Lung (tissue), 12 donors: Measurements from ENCODE around the gene CIDEB. TPM values are rescaled to one million over a fixed set of nuclear protein-coding genes. Genes with fewer than 3 reads are reported as not detected.

Experiments used
- ATAC-seq: fragments of 200-7000 bp; cut with Tn5 transposase; one replicate; pipeline ENCODE4 v1.9.1; 2020; ENCODE audit warnings: moderate number of reproducible peaks; ENCODE audit not compliant: insufficient read depth, low FRiP score
- DNase-seq, 3 donors: peaks; one replicate each; pipeline ENCODE4 v3.0.0-alpha.2; 2013 to 2017
- H3K27ac ChIP-seq, 2 donors: one replicate each; pipeline ENCODE4 v1.5.1; 2013; ENCODE audit warnings: mild to moderate bottlenecking in 2 of 2, moderate library complexity in 2 of 2, control low read depth in 1 of 2, inconsistent platforms in 1 of 2, low read depth in 1 of 2, low read length in 1 of 2
- H3K27me3 ChIP-seq, 3 donors: one replicate each; pipeline ENCODE4 v1.5.1; 2013; ENCODE audit warnings: low read length in 2 of 3; ENCODE audit not compliant: control insufficient read depth in 3 of 3, insufficient read depth in 3 of 3
- H3K36me3 ChIP-seq, 4 donors: one replicate each; pipeline ENCODE4 v1.5.1; 2013; ENCODE audit warnings: low read length in 4 of 4, mild to moderate bottlenecking in 1 of 4, moderate library complexity in 1 of 4; ENCODE audit not compliant: control insufficient read depth in 4 of 4, insufficient read depth in 4 of 4
- H3K4me1 ChIP-seq, 5 donors: one replicate each; pipeline ENCODE4 v1.5.1; 2013; ENCODE audit warnings: low read length in 5 of 5, mild to moderate bottlenecking in 2 of 5, moderate library complexity in 1 of 5; ENCODE audit not compliant: control insufficient read depth in 5 of 5, insufficient read depth in 5 of 5
- H3K4me3 ChIP-seq: one replicate; pipeline ENCODE4 v1.5.1; 2013; ENCODE audit warnings: mild to moderate bottlenecking, control low read depth, moderate library complexity
- H3K9ac ChIP-seq, 2 donors: one replicate each; pipeline ENCODE4 v1.5.1; 2013; ENCODE audit warnings: low read length in 2 of 2, control low read depth in 1 of 2; ENCODE audit not compliant: insufficient read depth in 1 of 2
- H3K9me3 ChIP-seq, 4 donors: one replicate each; pipeline ENCODE4 v1.5.1; 2013; ENCODE audit warnings: low read length in 3 of 4, mild to moderate bottlenecking in 1 of 4, moderate library complexity in 1 of 4; ENCODE audit not compliant: control insufficient read depth in 4 of 4, insufficient read depth in 3 of 4
- WGBS, 2 donors: extraction: QIAGEN DNeasy Blood & Tissue Kit; methylation state at CpG; one replicate each; pipeline ENCODE4 v1.1.7; 2013; 5-methylcytosine and 5-hydroxymethylcytosine counted together
- polyA plus RNA-seq, 2 donors: library from polyadenylated mRNA; stranded (reverse); fragments of 200-250 nt; gene quantifications; one replicate each; pipeline ENCODE4 v1.2.1, GENCODE V29; 2013
- total RNA-seq, 2 donors: library from RNA; depleted of rRNA in 1 of 2; stranded (reverse); fragments of >200 nt in 1 of 2; gene quantifications; one replicate each; pipeline ENCODE4 v1.2.1, GENCODE V29; 2014 to 2021
- TF ChIP-seq, protein P1 (sequence below): IDR thresholded peaks from 2 replicates; pipeline ENCODE4 v1.5.1; 2012; ENCODE audit warnings: mild to moderate bottlenecking; ENCODE audit errors: control extremely low read depth, extremely low read depth
- donor health status: control.
- donor health status: control.
- donor health status: Bipolar disorder and iron deficiency.
- donor health status: healthy.
- donor health status: DM: yes; HTN: yes; CAD: no.

The CIDEB gene
- total and polyA plus RNA-seq, 4 donors: 8.3 to 19.7 (median 14.2) TPM

DNA sequence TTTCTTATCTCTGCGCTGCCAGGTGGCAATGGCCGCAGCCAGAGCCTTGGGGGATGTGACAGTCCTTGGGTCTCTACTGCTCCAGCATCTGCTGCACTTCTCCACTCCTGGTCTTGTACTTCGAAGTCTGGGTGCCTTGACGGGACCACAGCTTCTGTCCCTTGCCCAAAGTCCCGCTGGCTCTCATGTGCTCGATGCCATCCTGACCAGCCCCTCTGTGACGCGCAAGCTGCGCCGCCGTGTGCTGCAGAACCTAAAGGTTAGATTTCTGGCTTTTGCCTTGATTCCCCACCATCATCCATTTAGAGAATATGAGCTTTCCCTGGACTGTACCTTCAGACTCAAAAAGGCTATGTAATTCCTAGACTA, 3.8 kb downstream of the CIDEB start:
- no peak overlapping the region for H3K9ac ChIP-seq
- H3K4me3 ChIP-seq: no peak overlapping the region
- no peak overlapping the region for H3K27ac ChIP-seq
- WGBS, 2 donors: 98% methylated on average over 11 of the region's 11 CpGs
- H3K27me3 ChIP-seq: no peaks in the 10 kb centered on the region
- H3K9me3 ChIP-seq: no peaks in the 10 kb centered on the region
- peaks cover 0 to 15% (median 10%) of the 10 kb centered on the region in 5 donors for H3K4me1 ChIP-seq
- ATAC-seq (no peak), DNase-seq (no peak)
- H3K36me3 ChIP-seq: peaks cover 11 to 56% (median 50%) of the 10 kb centered on the region in 4 donors
- TF ChIP-seq, protein P1, sequence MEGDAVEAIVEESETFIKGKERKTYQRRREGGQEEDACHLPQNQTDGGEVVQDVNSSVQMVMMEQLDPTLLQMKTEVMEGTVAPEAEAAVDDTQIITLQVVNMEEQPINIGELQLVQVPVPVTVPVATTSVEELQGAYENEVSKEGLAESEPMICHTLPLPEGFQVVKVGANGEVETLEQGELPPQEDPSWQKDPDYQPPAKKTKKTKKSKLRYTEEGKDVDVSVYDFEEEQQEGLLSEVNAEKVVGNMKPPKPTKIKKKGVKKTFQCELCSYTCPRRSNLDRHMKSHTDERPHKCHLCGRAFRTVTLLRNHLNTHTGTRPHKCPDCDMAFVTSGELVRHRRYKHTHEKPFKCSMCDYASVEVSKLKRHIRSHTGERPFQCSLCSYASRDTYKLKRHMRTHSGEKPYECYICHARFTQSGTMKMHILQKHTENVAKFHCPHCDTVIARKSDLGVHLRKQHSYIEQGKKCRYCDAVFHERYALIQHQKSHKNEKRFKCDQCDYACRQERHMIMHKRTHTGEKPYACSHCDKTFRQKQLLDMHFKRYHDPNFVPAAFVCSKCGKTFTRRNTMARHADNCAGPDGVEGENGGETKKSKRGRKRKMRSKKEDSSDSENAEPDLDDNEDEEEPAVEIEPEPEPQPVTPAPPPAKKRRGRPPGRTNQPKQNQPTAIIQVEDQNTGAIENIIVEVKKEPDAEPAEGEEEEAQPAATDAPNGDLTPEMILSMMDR: no peak

DNA sequence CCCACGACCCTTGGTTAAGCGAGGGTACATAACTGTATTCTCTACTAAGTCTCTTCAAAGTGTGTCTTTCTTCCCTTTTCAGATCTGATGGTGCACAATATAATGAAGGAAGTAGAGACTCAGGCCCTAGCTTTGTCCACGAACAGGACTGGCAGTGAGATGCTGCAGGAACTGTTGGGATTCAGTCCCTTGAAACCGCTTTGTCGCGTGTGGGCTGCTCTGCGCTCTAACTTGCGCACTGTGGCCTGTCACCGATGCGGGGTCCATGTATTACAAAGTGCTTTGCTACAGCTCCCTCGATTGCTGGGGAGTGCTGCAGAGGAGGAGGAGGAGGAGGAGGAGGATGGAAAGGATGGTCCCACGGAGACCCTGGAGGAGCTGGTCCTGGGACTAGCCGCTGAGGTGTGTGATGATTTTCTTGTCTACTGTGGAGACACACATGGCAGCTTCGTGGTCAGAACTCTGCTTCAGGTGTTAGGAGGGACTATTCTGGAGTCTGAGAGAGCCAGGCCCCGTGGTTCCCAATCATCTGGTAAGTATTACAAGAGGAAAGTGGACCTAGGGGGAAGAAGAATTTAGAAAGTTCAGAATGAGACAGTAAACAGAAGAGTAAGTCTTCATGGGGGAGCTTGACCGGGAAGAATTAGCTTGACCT, 7.3 kb downstream of the CIDEB start:
- WGBS, 2 donors: 30 to 36% methylated on average over 16 of the region's 16 CpGs
- ATAC-seq (no peak), DNase-seq (no peak)
- Histone ChIP-seq H3K4me3 (peak overlapping the region; percentile 80), H3K4me1 (peaks cover 2 to 19% (median 13%) of the 10 kb centered on the region in 5 donors), H3K36me3 (peaks cover 8 to 48% (median 40%) of the 10 kb centered on the region in 4 donors), H3K27ac (peak overlapping the region; percentile 76 to 88), H3K27me3 (no peaks in the 10 kb centered on the region), H3K9me3 (no peaks in the 10 kb centered on the region), H3K9ac (peak overlapping the region; percentile 69 to 75)
- TF ChIP-seq, protein P1: no peak

DNA sequence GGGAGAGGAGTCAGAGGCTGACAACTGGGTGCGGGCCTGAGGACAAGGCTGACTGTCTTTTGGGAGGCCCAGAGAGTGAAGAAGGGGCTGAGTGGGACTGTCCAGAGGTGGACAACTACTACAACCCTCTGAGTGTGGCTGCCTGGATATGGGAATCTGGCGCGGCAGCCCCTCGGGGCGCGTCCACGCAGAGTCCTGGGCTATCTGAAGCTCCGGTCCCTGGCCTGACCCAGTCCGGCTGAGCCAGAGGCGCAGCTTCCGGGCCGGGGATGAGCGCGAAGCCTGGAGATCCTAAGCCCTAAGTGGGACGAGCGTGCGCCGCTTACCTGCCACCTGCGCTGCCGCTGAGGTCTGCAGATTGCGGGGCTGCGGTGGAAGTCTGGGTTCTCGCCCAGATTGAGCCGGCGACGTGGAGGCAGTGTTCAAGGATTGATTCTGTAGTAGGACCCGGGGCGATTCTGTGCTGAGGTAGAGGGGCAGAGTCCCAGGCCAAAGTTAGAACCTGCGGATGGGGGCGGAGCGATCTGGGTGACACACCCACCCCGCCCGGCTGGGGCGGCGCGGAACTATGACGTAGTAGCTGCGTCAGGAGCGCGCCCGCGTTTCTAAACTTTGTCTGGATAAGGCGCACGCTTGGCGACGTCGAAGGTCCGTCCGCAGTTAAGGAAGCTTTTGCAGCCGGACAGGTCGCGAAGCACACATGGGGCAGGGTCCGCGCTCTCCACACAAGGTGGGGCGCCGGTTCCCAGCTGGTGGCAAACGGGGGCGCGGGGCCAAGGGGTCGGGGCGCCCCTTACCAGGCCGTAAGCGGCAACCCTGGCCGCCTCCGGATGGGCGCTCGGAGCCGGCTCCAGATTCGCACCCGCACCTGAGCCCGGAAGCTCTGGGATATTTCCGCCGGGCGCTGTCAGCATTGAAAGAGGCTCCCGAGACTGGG, 8.3 kb downstream of the CIDEB start, which contains the start of the genes DHRS1 and NOP9:
DHRS1 (minus strand) TSS at position 526 of the 937 bp plus-strand sequence. CDS start 674 bp downstream, outside the sequence.
NOP9 (plus strand) TSS at position 596 of the 937 bp plus-strand sequence; CDS start at position 701, 105 bp downstream.
- DNase-seq: peak; percentile 93 to 95 (median 94)
- Histone ChIP-seq H3K9ac (peak within 1 kb of the TSS; percentile 79 to 93), H3K27ac (peak within 1 kb of the TSS; percentile 76 to 88), H3K36me3 (peaks cover 8 to 40% (median 32%) of the 10 kb centered on the region in 4 donors), H3K4me1 (peaks cover 2 to 19% (median 13%) of the 10 kb centered on the region in 5 donors), H3K4me3 (peak within 1 kb of the TSS; percentile 80), H3K9me3 (no peaks in the 10 kb centered on the region), H3K27me3 (no peaks in the 10 kb centered on the region)
- ATAC-seq: peak; percentile 93
- TF ChIP-seq, protein P1: no peak
- 0 to 1% methylated on average over 69 to 75 of the region's 75 CpGs for WGBS, 2 donors
